Measurements from ENCODE around the gene LSM12. TPM values are rescaled to one million over a fixed set of nuclear protein-coding genes. Genes with fewer than 3 reads are reported as not detected.

Gene LSM12
- 33.0 and 35.4 TPM in 2 replicates for total RNA-seq

DNA sequence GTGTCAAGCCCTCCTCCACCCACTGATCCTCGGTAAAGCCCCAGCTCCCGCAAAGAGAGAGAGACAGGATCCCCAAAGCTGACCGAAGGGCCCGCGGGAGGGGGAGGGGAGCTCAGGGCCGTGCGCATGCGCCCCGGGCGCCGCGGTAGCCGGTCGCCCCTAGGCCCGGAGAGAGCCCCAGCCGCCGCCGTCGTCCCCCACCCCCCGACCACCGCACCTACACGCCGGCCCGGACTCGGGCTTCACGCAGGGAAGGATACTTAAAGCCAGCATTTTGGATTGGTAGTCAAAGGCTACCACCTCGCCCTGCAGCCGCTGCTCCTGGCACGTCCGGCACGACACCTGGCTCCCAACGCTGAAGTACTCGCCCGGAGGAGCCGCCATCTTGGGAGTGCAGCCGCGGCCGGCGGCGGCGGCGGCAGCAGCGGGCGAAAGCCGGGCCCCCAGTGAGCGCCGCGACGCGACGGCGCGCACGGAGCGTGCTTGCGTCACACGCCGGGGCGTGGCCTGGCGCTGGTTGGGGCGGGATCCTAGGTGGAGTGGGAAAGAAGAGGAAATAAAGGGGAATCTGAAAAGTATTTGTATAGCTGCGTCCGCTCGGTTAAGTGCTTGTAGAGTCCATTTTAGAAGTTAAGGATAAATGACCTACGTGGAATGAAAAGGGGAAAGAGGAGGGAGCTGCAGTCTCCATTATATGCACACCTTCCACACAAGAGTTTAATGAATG is at the start of gene LSM12:
Gene LSM12 (minus strand): TSS at position 468 of the 727 bp plus-strand sequence. CDS start 84 bp downstream, at position 384.

DNA sequence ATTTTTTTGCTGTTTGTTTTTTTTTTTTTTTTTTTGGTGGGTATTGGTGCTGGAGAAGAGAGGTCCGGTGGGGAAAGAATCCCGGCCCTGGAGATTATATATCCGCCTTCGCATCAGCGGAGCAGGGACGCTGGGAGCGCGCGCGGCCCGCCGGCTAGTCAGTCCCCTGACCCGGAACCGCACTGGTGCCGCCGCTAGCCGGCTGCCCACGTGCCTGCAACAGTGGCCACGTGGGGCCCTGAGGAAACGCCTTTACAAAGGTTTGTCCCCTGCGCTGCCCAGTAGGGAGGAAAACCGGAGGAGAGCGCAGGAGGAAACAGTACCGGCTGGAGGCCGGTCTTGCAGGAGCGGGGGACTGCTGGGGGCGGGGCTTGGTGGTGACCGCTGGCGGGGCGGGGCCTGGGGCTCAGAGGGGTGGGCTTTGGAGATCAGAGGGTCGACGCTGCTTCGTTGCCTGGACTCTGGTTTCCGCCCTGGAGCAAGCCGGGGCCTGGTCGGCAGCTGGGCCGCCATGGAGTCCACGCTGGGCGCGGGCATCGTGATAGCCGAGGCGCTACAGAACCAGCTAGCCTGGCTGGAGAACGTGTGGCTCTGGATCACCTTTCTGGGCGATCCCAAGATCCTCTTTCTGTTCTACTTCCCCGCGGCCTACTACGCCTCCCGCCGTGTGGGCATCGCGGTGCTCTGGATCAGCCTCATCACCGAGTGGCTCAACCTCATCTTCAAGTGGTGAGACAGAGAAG is 4.2 kb upstream of the LSM12 start, which contains the start of gene G6PC3:
Gene G6PC3 (plus strand): TSS at position 281 of the 743 bp plus-strand sequence. CDS start 231 bp downstream, at position 512.

DNA sequence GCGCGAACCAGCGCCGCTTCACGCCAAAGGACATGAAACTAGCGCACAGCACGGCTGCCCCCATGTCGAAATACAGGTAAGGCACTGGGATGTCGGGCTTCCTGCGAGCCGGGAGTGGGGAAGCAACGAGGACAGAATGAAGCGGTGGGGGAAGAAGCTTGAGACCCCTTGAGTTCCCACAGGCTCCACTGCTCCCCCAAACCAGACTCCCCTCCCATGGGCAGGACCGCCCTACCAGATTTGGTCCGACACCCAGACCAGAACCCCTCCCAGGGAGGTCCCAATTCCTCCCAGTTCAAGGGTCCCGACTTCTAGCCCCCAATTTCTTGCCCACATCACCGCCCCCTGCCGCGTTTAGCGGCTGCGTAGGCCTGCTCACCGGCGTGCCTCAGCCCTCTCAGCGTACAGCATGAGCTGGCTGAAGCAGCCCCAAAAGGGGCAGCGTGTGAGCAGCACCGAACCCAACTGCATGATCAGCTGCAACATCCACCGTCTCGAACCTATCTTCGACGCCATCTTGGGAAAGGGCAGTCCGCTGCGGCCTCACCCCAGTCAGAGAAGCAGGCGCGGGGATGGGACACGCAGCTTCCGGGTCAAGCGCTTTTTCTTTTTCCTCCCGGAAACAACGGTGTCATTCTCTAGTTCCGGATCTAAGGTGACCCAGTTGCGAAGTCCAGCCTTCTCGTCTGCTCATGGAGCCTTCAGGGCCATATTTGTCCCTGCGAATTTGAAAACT is 51.9 kb downstream of the LSM12 start, which contains the start of gene TMEM101:
Gene TMEM101 (minus strand): TSS at position 527 of the 736 bp plus-strand sequence. CDS start 11 bp downstream, at position 516.

DNA sequence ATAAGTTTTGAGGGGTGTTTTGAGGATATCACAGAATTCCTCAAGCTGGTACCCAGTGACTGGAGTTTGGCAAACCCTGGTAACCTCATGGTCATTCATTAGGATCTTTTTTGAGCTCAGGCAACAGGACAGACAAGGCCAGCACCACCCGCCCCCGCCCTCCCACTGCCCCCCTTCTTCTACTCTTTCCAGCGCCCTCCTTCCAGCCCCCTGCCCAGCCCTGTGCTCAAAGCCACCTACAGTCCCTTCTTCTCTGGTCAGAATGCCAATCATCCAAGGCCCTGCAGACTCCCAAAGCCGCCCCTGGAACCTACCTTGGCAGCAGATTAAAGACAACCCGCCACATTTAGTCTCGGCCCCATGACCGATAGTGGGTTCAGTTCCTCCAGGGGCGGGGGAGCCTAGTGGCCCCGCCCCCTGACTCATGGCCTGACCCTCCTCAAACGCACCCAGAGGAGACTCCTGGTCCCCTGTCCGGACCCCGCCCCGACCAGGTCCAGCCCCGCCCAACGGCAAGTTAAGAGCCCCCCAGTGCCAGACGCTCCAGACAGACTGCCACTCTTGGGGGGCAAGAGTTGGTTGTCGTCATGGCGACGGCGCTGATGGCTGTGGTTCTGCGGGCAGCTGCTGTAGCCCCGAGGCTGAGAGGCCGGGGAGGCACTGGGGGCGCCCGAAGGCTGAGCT is 62.3 kb downstream of the LSM12 start, which contains the start of gene NAGS:
Gene NAGS (plus strand): TSS at position 546 of the 684 bp plus-strand sequence. CDS start 42 bp downstream, at position 588.

Other genes starting within 250 kb of the LSM12 start
- 5.5 and 6.8 TPM in 2 replicates for gene MPP3, start 233.5 kb downstream of the LSM12 start, total RNA-seq
- gene CD300LG, start 219.5 kb downstream of the LSM12 start, total RNA-seq, result not detected in 2 replicates
- gene MPP2, start 159.1 kb downstream of the LSM12 start, total RNA-seq, result 0.97 and 1.7 TPM in 2 replicates
- gene PPY, start 124.2 kb downstream of the LSM12 start, total RNA-seq, result not detected in 2 replicates
- gene PYY, start 112.7 kb downstream of the LSM12 start, total RNA-seq, result not detected in 2 replicates
- gene NAGS, start 62.0 kb downstream of the LSM12 start, total RNA-seq, result 3.2 and 13.4 TPM in 2 replicates
- 83.3 and 104 TPM in 2 replicates for gene TMEM101, start 51.7 kb downstream of the LSM12 start, total RNA-seq
- gene G6PC3, start 4.1 kb upstream of the LSM12 start, total RNA-seq, result 18.2 and 20.5 TPM in 2 replicates
- 18.5 and 20.7 TPM in 2 replicates for gene HDAC5, start 57.0 kb upstream of the LSM12 start, total RNA-seq
- gene HROB, start 75.3 kb upstream of the LSM12 start, total RNA-seq, result 1.6 and 1.7 TPM in 2 replicates
- gene ASB16, start 104.0 kb upstream of the LSM12 start, total RNA-seq, result not detected in 2 replicates
- 19.5 and 21.1 TPM in 2 replicates for gene TMUB2, start 120.3 kb upstream of the LSM12 start, total RNA-seq
- 38.3 and 49.5 TPM in 2 replicates for gene ATXN7L3, start 133.2 kb upstream of the LSM12 start, total RNA-seq
- 35.1 and 45.3 TPM in 2 replicates for gene UBTF, start 153.0 kb upstream of the LSM12 start, total RNA-seq
- not detected in 2 replicates for gene SLC4A1, start 201.5 kb upstream of the LSM12 start, total RNA-seq
- gene RUNDC3A, start 241.9 kb upstream of the LSM12 start, total RNA-seq, result 0.32 TPM in 1 of 2 replicates, not detected in the other

Data from epithelial cell of umbilical artery (primary cell).